HG03064 (cell line): ENCODE measurements around the gene MLC1.

Source experiments
- ATAC-seq: cut with Tn5 transposase; IDR thresholded peaks from one replicate; pipeline ENCODE4 v1.9.1; 2021; ENCODE audit warnings: low read depth; ENCODE audit not compliant: unreplicated experiment

Gene MLC1

GRCh38 chr22:50017701-50018224 is 67.5 kb downstream of the MLC1 start:
- no peak for ATAC-seq

- no peak for ATAC-seq
Measured at GRCh38 chr22:50016988-50017700, 68.1 kb downstream of the MLC1 start.

DNA sequence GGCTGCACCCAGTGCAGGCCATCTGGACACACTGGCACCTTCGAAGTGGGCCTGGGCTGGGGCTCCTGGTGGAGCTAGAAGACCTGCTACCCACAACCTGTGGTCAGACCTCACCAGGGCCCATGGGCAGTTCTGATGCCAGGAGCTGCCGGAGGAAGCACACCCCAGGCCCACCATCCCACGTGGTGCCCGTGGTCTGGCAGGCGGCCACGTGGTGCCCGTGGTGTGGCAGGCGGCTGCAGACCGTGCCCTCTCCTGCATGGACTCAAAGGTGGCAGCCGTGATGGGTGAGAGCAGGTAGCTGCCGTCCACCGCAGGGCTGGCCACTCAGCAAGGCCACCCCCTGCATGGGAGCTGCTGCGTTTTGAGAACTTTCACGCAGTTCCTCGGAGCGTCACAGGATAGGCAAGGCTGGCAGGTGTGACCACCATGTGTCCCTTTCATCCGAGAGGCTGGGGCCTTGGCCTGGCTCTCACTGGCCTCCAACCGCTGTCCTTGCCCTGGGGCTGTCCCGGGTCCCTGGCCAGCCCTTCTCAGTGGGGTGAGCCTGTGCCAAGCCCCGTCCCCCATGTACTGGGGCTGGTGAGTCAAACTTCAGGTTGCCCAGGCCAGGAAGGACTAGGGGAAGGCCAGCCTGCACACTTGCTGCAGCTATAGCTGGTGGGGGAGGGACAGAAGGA is 68.8 kb downstream of the MLC1 start:
- ATAC-seq, result no peak

DNA sequence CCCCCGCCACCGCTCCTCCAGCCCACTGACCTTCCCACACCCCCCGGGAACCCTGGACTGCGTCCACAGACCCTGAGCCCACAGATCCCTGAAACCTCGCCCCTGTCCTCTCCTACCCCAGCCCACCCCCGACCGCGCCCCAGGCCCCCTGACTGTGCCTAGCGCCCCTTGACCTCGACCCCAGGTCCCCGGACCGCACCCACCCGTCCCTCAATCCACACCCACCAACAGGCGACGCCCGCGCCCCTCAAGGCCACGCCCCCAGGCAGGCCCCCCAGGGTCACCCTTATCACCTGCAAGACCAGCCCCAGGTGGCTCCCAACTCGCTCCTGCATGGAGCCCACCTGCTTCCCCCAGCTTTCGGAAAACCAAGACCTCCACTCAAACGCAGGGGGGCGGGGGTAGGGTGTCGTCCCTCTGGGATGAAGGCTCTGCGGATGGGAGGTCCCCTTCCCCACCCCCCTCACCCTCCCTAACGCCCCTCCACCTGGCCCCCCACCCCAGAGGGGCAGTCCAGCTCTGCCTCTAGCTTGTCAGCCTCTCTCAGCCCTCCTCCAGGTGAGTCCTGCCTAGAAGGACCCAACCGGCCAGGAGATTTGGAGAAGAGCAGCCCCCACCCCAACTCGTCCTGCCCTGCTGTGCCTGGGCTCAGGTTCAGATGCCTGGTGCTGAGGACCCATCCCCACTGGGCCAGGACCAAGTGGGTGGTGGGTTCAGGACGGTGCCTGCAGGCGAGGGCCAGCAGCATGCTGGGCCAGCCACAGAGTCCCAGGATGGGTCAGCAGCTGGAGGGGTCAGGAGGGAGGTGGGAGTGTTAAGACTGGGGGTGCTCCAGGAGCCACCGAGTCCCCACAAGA is 69.5 kb downstream of the MLC1 start:
- no peak for ATAC-seq

DNA sequence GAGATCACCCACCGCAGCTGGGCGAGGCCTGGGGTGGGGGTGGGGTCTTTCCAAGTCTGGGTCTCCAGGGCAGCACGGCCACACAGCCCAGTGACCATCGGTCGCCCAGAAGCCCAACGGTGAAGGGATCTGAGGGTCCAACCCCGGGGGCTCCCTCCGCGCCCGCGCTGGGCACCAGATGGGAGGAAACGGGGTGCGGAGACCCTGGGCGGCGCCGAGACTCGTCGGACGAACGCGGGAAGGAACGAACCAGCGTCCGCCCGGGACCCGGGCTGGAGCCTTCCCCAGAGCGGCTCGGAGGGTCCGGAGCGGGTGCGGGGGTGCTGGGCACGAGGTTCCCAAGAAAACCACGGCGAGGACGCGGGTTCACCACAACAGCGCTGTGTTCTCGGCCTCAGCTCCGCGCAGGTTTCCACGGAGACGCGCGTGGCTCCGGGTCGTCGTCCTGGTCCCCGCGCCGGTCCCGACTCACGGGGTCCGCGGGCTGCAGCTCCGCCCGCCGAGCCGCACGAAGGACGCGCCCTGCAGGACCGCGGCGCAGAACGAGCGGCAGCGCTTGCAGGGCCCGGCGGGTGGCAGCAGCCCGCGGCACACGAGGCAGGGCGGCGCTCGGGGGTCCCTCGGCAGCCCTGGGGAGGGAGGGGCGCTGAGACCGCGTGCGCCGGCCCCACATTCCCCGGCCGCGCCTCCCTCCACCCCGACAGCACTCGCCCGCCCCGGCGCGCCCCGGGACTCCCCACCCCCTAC is 70.4 kb downstream of the MLC1 start:
- no peak for ATAC-seq

GRCh38 chr22:50014053-50014501 is 71.1 kb downstream of the MLC1 start:
- no peak for ATAC-seq

- no peak for ATAC-seq
Measured at GRCh38 chr22:50012211-50013181, 72.7 kb downstream of the MLC1 start, which contains the start of gene IL17REL. Gene IL17REL (minus strand): TSS chr22:50012765. CDS start chr22:50012646, 119 bp downstream.

- no peak for ATAC-seq
Measured at GRCh38 chr22:50011447-50012210, 73.6 kb downstream of the MLC1 start.

GRCh38 chr22:50010676-50011446 is 74.4 kb downstream of the MLC1 start:
- no peak for ATAC-seq

GRCh38 chr22:50009765-50010675 is 75.2 kb downstream of the MLC1 start:
- ATAC-seq, result no peak
